ENCODE results near the gene GUCY1A1.

GUCY1A1 gene

GRCh38 chr4:155712846-155713245 is 46.2 kb downstream of the GUCY1A1 start:
- TF ChIP-seq CTCF (IDR thresholded peaks at IDR 0.05; ENCODE audit: extremely low read depth, missing control alignments), result no peak
- no peak for DNase-seq (ENCODE audit: low spot score)

GRCh38 chr4:155713911-155714310 is 47.3 kb downstream of the GUCY1A1 start:
- DNase-seq (ENCODE audit: low spot score), result no peak
- TF ChIP-seq CTCF (IDR thresholded peaks at IDR 0.05; ENCODE audit: extremely low read depth, missing control alignments), result no peak

- no peak for DNase-seq (ENCODE audit: low spot score)
- TF ChIP-seq CTCF (IDR thresholded peaks at IDR 0.05; ENCODE audit: extremely low read depth, missing control alignments), result no peak
These were observed 55.7 kb downstream of the GUCY1A1 start for GRCh38 chr4:155722336-155722735.

GRCh38 chr4:155722816-155723499 is 56.3 kb downstream of the GUCY1A1 start:
- DNase-seq (ENCODE audit: low spot score), result no peak
- TF ChIP-seq CTCF (IDR thresholded peaks at IDR 0.05; ENCODE audit: extremely low read depth, missing control alignments), result no peak

- TF ChIP-seq CTCF (IDR thresholded peaks at IDR 0.05; ENCODE audit: extremely low read depth, missing control alignments), result no peak
- no peak for DNase-seq (ENCODE audit: low spot score)
These were observed 58.1 kb downstream of the GUCY1A1 start for GRCh38 chr4:155724731-155725130.

- no peak for DNase-seq (ENCODE audit: low spot score)
- no peak for TF ChIP-seq CTCF (IDR thresholded peaks at IDR 0.05; ENCODE audit: extremely low read depth, missing control alignments)
These were observed 67.4 kb downstream of the GUCY1A1 start for GRCh38 chr4:155734065-155734464.

GRCh38 chr4:155734951-155735350 is 68.3 kb downstream of the GUCY1A1 start:
- DNase-seq (ENCODE audit: low spot score), result no peak

More at GRCh38 chr4:155734951-155735350, 68.3 kb downstream of the GUCY1A1 start:
- no peak for TF ChIP-seq CTCF (IDR thresholded peaks at IDR 0.05; ENCODE audit: extremely low read depth, missing control alignments)
